HFF-Myc (cell line): ENCODE measurements around the gene NFKBIE.
A peak's percentile ranks its signal among the peaks of the same experiment; 100 is the strongest.

Experiments
- DNase-seq: peaks from one replicate; pipeline ENCODE4 v3.0.0-alpha.2; 2011; ENCODE audit warnings: low read depth; ENCODE audit errors: extremely low read depth
- H3K4me3 ChIP-seq: replicated peaks from 2 replicates; pipeline ENCODE4 v1.5.1; 2011; ENCODE audit warnings: low read depth, mild to moderate bottlenecking, control low read depth, low read length
- CTCF ChIP-seq: IDR thresholded peaks from 2 replicates; pipeline ENCODE4 v1.5.1; 2012; ENCODE audit warnings: mild to moderate bottlenecking, low read depth, low read length, control low read depth; ENCODE audit errors: missing control alignments

Gene NFKBIE

GRCh38 chr6:44257753-44258324 is 7.5 kb downstream of the NFKBIE start:
- no peak for TF ChIP-seq CTCF
- no peak for DNase-seq
- peak overlapping the region; percentile 93 for H3K4me3 ChIP-seq

GRCh38 chr6:44257025-44257752 is 8.2 kb downstream of the NFKBIE start, which contains the start of gene SLC35B2:
Gene SLC35B2 (minus strand): TSS chr6:44257528. CDS start chr6:44257410, 118 bp downstream.
- no peak for DNase-seq
- peak within 1 kb of the TSS; percentile 93 for H3K4me3 ChIP-seq
- peak; percentile 48 for TF ChIP-seq CTCF

- no peak for DNase-seq
- H3K4me3 ChIP-seq: peak overlapping the region; percentile 93
- TF ChIP-seq CTCF: no peak
Observed at GRCh38 chr6:44256775-44257024, 8.7 kb downstream of the NFKBIE start.

- peak overlapping the region; percentile 93 for H3K4me3 ChIP-seq
- TF ChIP-seq CTCF: no peak
- DNase-seq: no peak
Observed at GRCh38 chr6:44255871-44256774, 9.2 kb downstream of the NFKBIE start.

GRCh38 chr6:44255105-44255808 is 10.1 kb downstream of the NFKBIE start:
- no peak for DNase-seq
- H3K4me3 ChIP-seq: peak overlapping the region; percentile 93
- no peak for TF ChIP-seq CTCF
